Coronary artery (tissue), 2 donors: Measurements from ENCODE around the gene PTPRE.

Experiments
- DNase-seq: peaks from one replicate; pipeline ENCODE4 v3.0.0-alpha.2; 2017; ENCODE audit warnings: low spot score
- H3K27ac ChIP-seq, 2 donors: fragments of 200-600 bp; sonication (generic); one replicate each; pipeline ENCODE4 v1.5.1; 2016 to 2019
- H3K4me3 ChIP-seq: fragments of 200-600 bp; sonication (generic); 2 replicates; pipeline ENCODE4 v1.5.1; 2016; ENCODE audit warnings: mild to moderate bottlenecking, moderate library complexity
- TF ChIP-seq, protein P1 (sequence below): fragments of 200-600 bp; sonication (generic); IDR thresholded peaks from one replicate; pipeline ENCODE4 v1.5.1; 2019; ENCODE audit warnings: antibody characterized with exemption

Gene PTPRE

DNA sequence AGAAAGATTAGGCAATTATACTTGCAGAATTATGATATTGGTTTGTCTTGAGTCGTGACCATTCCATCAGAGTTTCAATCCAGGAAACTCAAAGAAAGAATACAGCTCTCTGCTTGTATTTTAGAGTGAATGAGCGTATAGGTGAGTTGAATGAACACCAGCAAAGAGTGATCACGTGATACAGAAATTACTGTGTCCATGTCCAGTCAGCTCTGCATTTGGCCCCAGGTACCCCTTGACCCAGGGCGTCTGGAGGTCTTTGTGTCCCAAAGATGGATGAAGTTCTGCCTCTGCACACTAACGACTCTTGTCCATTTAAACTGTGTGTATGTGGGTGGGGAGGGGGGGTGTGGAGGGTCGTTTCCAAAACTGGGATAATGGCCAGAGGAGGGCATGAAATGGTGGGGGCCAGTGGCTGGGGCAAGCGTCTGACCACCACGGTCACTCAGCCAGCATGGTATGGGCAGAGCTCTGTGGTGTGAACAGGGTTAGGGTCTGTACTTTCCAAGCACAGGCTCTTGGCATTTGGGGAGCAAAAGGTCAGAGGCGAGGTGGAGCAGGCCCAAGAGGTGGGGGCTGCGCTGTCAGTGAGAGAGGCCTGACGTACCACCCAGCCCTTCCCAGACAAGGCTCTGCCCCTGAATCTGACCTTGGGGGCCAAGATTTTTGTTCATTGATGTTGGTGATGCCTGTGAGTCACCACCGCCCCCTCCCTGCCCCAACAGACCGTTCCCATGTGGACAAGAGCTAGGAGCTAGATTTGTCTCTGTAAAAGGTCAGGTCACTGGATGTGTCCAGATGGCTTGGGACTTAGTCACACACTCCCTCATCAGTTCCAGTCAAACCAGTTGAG is 1.4 kb downstream of the PTPRE start:
- TF ChIP-seq, protein P1, sequence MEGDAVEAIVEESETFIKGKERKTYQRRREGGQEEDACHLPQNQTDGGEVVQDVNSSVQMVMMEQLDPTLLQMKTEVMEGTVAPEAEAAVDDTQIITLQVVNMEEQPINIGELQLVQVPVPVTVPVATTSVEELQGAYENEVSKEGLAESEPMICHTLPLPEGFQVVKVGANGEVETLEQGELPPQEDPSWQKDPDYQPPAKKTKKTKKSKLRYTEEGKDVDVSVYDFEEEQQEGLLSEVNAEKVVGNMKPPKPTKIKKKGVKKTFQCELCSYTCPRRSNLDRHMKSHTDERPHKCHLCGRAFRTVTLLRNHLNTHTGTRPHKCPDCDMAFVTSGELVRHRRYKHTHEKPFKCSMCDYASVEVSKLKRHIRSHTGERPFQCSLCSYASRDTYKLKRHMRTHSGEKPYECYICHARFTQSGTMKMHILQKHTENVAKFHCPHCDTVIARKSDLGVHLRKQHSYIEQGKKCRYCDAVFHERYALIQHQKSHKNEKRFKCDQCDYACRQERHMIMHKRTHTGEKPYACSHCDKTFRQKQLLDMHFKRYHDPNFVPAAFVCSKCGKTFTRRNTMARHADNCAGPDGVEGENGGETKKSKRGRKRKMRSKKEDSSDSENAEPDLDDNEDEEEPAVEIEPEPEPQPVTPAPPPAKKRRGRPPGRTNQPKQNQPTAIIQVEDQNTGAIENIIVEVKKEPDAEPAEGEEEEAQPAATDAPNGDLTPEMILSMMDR = no peak
- Histone ChIP-seq H3K4me3 (peak overlapping the region; percentile 81), H3K27ac (peak overlapping the region; percentile 51 to 85)
- DNase-seq = no peak

DNA sequence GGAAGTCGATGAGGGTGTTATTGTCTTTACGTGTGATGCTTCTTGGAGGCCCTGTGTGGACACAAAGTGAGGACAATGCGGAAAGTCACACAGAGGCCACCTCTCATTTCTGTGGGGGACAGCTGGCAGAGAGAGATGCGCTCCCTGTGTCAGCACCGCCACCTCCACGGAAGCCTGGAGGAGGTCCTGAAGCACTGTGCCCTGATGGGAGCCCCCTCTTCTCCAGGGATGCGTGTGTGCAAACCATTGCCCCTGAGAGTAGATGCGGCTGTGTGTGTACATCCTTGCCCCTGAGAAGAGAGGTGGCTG is 2.0 kb downstream of the PTPRE start:
- H3K4me3 ChIP-seq = no peak overlapping the region
- TF ChIP-seq, protein P1 = no peak
- no peak for DNase-seq
- H3K27ac ChIP-seq = peak overlapping the region in 1 of 2 donors; percentile 85

DNA sequence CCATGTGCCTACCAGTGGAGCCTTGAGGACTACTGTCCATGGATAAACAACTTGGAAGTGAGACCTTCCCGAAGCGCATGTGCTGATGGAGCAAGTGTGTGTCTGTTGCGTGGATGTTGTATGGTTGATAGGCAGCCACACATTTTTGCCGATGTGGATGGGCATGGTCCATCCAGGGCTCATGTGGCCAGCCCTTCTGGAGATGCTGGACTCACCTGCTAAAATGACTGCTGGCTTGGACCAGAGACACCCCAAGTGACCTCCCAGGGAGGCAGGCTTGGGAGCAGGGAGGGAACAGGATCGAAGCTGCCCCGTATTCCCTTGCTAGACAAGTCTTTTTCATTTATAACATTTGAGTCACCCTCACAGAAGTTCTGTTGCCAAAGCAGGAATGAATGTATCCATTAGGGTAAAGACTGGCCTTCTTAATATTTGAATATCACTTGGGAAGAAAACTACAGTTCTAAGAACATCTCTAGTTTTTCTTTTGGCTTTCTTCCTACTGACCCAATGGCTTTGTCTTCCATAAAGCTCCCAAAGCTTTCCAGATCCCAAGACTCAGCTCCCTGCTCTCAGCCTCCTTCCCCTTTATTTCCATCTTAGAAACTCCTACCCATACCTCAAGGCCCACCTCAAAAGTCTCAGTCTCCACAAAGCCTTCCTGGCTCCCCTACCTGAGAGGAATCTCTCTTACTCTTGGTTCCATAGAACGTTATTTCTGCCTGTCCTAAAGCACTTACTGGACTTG is 3.0 kb downstream of the PTPRE start:
- no peak for DNase-seq
- TF ChIP-seq, protein P1 = no peak
- Histone ChIP-seq H3K4me3 (no peak overlapping the region), H3K27ac (no peak overlapping the region)

DNA sequence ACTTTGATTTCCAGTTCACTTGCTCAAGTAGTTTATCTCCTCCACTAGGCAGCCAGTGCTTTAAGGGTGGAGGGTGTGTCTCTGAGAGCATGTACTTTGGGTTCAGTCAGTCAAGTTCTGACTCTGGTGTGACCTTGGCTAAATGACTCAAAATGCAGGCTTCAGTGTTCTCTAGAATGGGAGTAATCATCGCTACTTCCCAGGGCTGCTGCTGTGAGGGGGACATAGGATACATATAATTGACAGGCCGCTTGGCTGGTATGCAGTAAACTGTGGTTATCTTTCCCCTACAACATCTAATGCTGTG is 3.5 kb downstream of the PTPRE start:
- TF ChIP-seq, protein P1 = no peak
- DNase-seq = no peak
- Histone ChIP-seq H3K4me3 (no peak overlapping the region), H3K27ac (no peak overlapping the region)

DNA sequence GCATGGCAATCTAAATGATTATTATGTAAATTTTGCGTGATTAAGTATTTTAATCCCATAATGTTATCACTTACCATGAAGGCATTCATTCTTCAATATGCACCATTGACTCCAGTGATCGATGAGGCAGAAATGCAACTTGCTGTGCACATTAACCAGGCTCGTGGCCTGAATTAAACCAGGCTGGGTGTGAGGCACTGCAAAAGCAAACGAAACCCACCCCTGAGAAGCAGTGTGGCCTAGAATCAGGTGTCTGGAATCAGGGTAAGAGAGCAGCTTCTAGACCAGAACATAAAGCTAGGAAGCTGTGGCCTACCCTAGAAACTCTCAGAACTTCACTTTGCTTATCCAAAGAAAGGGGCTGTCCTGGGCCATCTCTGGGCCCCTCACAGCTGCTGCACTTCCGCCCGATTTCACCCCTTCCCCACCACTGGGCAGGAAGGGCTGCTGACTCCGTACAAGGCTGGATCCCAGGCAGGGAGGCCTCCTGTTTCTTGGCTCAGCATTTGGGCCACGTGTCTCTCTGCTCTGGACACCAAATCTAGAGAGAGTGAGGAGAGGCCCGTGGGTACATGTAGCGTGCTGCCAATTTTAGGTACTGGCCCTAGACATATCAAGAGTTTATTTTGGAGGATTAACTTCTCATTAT is 4.4 kb downstream of the PTPRE start:
- Histone ChIP-seq H3K4me3 (no peak overlapping the region), H3K27ac (no peak overlapping the region)
- TF ChIP-seq, protein P1 = no peak
- DNase-seq = no peak

DNA sequence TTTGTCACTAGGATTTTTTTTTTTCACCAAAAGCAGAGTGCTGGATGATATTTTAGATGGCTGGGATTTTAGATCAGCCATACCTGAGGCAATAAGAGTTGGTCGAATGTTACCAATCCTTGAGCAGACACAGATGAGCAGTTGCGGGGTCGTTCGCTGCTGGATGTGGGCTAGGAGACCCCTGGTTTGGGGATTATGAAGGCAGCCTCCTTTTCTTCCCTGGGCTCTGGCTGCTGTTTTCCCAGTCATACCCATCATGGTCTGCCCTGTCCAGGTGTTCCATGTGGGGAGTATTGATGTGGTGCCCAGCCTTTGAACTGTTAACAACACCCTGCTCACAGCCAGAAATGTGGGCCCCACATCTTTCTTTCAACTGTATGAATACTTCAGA is 5.0 kb downstream of the PTPRE start:
- no peak for DNase-seq
- TF ChIP-seq, protein P1 = no peak
- no peak overlapping the region for H3K27ac ChIP-seq
- no peak overlapping the region for H3K4me3 ChIP-seq
